CD4-positive, alpha-beta T cell treated with Interleukin-17A for 4 hours (primary cell): ENCODE data around the gene TMEM132E.
A peak's percentile ranks its signal among the peaks of the same experiment; 100 is the strongest.

ENCODE experiments used
- DNase-seq: peaks from one replicate; pipeline ENCODE4 v3.0.0-alpha.2; 2020; ENCODE audit warnings: mixed read lengths

TMEM132E gene

DNA sequence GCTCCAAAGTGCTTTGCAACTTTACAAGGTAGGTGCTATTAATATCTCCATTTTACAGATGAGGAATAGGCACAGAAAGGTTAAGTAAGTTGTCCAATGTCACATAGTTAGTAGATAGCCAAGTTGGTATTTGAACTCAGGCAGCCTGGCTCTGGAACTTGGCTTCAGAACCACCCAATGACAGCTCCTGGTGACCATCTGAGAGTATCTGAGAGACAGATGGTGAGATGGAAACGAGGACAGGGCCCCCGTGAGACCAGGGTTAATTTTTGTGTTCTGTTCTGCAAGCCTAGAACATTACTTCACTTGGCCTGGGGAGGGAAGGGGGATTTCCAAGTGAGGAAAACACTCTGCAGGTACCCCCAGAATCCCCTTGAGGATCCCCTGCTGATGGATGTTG lies 9.8 kb upstream of the TMEM132E start:
- DNase-seq: no peak

DNA sequence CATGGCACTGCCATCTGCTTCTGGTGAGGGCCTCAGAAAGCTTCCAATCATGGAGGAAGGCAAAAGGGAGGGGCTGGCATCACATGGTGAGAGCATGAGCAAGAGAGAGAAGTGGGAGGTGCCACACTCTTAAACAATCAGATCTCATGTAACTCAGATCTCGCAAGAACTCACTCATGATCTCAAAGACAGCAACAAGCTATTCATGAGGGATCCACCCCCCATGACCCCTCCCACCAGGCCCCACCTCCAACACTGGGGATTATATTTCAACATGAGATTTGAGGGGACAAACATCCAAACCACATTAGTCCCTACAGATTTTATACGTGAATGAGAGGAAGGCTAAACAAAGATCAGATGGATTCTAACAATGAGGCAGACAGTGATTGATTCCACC lies 8.9 kb upstream of the TMEM132E start:
- no peak for DNase-seq

DNA sequence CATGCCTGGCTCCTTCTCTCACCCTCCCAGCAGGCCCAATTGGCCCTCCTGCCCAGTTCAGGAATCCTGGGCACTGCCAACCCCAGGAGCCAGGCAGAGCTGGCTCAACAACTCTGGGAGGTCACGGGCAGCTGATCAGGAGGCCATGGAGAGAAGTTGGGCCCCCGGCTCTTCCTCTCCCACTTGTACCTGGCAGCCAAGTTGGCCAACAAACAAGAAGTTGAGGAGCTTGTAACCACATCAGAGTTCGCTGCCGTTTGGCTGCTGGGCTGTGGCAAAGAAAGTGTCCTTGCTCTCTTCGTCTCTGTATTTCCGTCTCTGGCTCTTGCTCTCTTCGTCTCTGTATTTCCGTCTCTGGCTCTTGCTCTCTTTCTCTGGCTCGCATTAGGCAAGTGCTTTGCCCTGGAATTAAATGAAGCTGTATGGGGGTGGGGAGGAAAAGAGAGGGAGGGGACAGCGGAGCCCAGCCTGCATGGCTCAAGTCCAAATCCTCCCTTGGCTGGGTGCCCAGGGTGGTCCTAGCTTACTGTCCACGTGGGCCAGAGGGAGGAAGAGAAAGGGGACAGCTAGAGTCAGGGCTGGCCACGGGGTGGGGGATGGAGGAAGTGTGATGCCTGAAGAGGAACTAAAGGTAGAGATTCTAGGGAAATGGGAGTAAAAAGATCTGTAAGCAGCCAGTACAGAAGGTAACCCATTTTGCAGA lies 7.8 kb upstream of the TMEM132E start:
- DNase-seq: no peak

DNA sequence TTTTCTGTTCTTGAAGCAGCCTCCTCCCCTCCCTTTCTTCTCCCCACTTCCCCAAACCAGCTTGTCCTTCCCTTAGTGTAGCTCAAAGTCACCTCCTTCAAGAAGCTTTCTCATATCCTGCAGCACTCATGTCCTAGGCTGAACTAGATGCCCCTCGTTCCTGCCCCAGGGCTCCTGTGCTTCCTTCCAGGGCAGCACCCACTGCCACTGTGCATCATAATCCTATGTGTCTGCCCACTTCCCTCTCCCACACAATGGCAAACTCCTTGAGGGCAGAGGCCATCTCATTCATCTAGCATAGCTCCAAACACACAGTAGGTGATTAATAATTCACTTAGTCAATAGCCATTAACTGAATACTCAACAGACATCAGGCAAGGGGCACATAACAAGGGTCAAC lies 6.9 kb upstream of the TMEM132E start:
- no peak for DNase-seq

DNA sequence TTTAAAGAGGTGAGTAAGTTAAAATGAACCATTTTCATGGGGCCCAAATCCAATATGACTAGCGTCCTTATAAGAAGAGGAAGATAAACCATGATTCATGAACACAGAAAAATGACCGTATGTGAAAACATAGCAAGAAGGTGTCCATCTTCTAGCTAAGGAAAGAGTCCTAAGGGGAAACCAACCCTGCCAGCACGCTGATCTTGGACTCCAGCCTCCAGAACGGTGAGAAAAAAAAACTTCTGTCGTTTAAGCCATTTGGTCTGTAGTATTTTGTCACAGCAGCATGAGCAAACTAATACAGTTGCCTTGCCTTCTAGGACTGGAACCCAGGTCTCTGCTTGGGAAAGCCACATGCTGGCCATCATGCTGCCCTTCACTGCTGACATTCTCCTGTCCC lies 4.2 kb upstream of the TMEM132E start:
- no peak for DNase-seq

DNA sequence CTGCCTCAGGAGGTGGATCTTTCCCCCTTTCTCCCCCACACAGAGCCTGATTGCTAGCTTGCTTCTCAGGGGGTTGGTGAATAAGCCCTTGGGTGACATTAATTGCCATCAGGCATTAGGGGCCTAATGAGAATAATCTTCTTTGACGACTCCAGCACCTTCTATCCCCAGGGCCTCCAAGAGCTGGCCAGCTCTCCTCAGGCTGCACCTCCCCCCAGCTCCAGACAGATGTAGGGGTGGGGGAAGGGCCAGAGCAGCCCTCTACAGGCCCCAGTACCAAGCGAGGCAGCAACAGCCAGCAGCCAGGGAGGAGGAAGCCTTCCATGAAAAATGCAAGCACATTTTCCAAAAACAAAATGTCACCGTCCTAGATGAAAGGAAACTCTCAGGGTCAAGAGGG lies 1.4 kb upstream of the TMEM132E start:
- DNase-seq: no peak

DNA sequence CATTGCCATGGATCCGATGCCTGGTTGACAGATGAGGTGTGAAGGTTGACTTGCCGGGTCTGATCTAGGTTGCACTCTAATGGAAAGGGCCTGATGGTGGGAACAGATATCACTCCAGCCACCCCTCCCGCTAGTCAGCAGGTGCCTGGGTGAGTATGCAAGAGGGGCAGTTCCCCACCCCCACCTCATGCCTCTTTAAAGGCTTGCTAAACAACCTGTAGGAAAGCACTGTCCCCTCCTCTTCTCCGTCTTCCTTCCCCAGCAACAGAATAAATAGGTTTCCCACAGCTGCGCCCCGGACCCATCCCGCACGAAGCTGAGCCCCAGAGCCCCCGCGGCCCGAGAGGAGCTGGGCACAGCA lies 746 bp upstream of the TMEM132E start:
- no peak for DNase-seq

DNA sequence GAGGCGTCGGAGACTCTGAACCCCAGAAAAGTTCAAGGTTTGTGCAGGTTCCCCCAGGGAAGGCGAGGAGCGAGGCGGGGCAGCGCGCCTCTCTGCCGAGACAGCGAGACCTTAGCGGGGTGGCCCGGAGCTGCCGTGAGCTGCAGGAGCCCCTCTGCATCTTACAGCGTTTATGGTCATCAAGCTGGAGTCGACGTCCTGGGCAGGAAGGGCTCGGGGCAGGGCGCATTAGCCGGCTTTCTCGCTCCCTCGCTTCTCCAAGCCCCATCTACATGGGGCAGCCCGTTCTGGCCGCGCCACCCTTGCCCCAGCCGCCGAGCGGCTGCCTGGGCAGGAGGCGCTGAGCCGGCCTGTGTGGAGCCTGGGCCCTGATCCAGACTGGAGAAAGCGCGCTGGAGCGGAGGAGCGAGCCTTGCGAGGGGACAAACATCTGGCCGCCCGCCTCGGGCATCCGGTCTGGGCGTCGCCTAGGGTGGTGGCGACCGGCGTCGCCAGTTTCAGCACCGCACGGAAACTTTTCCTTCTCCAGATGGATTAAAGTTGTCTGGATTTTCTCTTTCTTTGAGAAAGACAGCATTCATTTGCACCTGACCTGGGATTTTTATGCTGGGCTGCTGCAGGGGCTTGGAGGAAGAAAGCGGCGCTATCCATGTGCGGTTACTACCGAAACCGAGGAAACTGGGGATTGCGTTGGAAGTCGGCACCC lies 750 bp downstream of the TMEM132E start:
- DNase-seq: no peak

DNA sequence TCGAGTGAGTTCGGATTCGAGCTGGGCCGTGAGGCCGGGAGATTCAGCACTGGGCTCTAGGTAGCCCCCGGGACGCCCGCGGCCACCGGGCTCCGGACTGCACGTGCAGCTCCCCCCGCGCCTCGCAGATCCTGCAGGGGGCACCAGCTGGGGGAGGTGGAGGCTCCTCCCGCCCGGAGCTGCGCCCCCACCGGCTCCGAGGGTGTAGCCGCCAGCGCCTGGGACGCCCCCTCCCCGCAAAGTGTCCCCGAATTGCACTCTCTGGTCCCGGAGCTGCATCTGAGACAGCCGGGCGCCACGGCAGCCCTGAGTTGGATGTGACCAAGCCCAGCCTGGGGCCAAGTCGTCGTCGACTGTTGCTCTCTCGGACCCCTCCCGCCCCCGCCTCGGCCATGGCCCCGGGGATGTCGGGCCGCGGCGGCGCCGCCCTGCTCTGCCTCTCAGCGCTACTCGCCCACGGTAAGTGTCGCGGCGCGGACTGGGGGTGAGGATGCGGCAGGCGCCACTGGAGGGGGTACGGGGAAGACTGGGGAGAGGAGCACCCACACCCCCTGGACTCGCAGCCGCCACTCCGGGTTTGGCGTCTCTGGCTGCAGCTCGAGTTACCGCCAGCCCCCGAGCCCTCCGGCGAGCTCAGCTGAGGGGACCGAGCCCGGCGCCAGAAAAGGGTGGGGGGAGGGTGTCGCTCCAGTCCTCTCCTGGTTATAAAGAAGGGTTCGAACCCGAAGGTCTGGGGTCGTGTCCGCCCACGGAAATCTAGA lies 1.5 kb downstream of the TMEM132E start:
- DNase-seq: peak; percentile 9

DNA sequence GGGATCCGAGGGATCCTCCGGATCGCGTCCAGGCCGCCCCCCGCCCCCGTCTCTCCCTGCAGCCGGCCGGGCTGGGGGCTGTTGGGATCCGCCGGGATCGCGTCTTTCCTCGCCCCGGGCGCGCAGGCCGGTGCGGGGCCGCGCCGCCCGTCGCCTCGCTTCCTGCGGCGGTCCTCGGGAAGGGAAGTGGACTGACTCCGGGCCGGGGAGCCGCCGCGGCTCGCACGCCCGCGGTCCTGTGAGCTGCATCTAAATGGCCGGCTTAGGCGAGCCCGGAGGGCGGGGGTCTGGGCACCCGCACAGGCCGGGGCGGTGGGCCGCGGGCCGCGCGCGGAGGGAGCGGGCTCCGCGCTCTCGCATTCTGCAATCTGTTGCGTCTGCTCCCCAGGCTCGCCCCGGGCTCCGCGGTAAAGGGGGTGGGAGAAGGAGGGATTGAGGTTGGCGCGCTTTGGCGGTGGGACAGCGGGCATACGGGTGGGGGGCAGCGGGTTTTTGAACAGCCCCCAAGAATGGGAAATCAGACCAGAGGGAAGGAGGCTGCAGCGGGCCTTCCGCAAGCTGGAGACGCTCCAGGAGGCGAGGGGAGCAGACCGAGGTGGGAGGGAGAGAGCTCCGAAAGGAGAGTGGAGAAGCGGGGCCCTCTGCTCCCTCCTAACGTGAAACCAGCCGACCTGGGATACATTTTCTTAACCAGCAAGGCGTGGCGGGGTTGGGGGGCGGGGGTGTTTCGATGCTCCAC lies 2.2 kb downstream of the TMEM132E start:
- no peak for DNase-seq

DNA sequence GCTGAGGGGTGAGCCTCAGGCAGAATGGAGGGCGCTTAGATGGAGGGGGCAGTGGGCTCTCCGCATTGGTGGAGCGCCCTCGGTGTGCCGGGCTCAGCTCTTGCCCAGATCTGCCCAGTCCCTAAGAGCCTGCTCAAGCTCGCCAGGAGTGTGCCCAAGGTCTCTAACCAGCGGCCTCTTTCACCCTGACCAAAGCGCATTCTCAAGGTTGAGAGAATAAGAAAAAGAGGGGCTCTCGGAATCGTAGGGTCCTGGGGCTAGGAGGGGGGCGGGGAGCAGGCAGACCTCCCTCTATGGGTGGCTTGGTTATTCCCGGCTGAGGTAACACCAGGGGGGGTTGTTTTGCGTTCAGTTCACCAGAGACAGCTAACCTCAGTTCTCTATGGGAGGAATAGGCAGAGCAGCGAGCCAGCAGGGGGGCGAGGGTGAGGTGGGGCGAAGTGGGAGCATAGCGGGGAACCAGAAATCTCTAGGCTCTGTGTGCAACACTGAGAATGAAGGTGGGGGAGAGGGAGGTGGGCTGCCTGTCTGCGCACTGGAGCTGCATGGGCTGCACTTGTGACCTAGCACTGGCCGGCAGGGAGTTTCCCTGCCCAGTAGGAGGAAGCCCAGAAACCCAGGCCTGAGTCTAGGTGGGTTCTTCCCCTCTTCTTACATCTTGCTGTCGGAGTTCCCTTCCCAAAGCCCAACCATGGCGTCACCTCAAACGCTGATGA lies 3.0 kb downstream of the TMEM132E start:
- DNase-seq: no peak

DNA sequence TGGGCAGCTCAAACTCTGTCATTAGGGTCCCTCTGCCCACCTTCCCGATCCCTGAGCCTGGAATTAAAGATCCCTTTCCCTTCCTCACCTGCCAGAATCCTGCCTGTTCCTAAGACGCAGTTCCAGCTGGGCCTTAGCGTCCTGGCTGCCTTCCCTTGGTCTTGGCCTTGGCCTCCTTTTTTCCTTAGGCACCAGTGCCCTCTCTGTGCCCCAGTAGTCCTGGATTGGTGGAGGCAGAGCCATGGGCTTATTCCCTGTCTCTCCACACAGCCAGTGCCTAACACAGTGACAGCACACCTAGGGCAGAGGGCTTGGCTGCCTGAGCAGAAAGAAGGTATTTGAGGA lies 3.5 kb downstream of the TMEM132E start:
- no peak for DNase-seq

DNA sequence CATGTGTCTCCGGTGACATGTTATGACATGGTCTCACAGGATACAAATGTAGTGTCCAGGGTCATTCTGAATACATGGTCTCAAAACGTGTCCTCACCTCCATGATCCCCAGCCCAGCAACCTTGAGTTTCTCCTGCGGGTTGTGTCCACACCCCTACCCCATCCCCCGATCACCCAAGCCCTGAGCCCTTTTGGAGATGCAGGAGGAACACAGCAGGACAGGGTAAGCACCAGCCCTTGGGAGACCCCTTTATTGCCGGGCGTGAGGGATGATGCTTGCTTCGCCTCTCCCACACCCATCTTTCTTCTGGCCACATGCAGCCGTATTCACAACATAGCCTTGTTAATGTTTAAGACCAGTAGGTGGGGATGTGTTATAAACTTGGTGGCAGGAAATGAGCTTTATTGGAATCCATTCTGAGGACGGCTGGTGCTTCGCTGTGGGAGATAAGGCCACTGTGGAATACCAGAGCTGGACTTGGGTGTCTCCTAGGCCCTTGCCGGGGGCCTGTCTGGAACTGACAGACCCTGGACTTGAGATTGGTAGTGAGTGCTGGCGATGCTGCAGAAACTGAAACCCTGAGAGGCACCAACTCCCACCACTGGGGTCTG lies 5.5 kb downstream of the TMEM132E start:
- DNase-seq: peak; percentile 13

DNA sequence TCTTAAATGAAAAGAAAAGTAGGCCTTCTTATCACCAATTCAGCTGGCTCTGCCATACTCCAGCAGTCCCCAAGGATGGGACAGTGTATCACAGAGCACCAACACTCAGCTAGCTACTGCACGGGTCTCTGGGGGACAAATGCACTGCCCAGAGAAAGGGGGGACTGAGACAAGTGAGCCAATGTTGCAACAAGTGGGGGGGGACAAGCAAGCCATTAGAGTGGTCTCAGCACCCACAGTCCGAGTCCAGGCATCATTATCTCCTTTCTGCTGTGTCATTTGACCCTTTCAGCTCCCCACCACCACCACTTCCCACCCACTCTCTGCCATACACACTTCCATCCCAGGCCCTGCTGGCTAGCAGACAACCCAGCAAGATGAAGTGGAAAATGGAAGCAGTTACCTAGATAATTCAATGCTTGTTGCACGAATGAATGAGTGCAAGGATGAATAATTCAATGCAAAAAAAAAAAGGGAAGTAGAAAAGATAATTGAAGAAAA lies 7.0 kb downstream of the TMEM132E start:
- DNase-seq: no peak

DNA sequence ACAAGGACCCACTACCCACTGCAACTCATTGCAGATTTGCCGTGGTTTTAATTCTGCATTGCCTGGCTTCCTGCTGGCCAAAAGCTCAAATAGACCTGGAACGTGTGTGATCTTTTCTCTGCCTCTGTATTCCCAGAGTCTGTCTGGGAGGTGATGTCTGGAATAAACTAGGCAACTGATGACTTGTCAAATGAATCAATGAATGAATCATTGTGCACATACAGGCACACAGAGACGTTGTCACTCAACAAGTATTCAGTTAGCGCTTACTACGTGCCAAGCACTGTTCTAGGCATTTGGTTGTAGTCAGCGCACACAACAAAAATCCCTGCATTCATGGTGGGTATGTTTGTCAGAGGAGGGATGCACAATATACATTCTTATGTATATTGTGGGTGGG lies 8.9 kb downstream of the TMEM132E start:
- no peak for DNase-seq

DNA sequence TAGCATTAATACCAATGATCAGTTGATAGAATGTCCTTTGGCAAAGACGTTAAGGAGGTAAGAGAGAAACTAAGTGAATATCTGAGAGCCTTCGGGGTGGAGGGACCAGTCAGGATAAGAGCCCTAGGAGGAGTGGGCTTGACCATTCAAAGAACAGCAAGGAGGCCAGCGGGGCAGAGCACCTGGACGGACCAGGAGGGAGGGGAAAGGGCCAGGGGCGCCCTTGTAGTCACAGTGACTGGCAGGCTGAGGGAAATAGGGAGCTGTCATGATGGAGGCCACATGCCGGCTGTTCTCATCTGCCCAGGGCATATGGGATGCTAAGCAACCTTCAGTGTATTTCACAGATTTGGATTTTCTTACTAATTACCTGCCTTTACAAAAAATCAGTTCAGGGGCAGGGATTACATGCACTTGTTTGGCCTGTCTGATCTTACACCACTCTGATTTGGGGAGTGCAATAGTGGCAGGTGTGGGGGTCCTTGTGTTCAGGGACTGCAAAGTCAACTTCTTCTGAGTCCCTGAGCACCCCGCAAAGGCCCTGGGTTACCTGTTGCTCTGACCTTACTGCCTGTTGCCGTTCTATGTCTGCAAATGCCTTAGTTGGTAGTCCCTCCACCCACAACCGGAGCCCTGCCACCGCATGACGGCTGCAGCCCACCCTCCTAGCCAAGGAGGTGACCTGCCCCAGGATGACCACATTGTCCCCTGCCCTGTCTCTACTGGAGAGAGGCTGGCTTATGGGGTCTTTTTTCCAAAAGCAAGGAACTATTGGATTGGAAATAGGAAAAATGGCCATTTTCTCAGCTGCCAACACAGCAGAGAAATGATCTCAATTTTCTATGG lies 10.0 kb downstream of the TMEM132E start:
- DNase-seq: no peak

DNA sequence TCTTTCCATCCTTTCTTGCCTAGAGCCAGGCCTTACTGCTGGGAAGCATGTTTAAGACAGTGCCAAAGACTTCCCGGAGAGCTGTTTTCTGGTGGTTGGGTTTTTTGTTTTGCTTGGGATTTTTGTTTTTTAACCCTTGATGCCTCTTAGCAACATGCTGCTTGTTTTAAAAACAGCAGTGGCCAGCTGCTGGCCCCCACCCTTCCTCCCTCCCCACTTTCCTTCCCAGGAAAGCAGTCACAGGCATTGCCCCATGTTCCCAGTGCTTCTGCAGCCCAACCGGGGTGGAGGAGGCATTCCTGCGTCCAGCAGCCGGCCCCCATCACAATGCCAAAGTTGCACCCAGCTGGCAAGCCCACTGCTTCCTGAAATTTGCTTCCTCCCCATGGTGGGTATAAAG lies 12.6 kb downstream of the TMEM132E start:
- DNase-seq: no peak

DNA sequence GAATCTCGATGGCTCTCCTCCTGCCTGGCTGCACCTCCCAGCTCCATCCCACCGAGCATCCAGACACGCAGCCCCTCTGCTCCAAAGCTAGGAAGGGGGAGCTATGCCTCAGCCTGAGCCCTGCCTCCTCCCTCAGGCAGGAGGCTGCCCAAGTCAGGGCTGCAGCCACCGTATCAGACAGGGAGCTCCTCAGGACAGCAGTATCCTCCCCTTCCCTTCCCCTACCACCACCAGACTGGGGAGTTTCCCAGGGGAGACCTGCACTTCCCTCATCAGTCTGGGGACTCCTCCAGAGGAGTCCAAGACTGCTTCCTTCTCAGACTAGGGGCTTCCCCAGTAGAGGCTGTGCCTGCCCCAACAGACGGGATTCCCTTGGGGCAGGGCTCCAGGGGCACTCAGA lies 17.5 kb downstream of the TMEM132E start:
- no peak for DNase-seq

DNA sequence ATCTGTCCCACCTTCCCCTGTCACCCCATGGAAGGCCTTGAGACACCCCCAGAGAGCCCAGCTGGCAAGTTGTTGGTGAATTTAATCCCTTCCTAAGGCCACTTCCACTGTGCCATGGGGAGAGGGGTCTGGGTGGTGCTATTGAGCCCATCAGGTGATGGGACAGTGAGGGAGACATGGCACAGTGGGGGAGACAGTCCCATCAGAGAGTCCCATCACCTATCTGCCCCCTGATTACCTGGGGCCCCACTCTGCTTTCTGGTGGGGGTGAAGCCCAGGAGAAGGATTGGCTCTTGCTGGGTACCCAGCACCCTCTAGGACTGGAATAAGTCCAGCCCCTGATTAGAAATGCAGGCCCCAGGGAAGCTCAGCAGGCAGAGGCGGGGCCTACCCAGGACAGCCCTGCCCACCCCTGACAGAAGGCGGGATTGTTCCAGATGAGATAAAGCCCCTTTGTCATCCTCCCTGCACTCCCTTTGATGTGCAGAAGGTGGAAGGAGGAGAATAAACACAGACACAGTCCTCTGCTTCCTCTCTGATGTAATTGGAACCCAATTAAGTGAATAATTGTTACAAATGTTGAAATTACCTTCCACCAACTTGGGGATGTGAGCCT lies 18.9 kb downstream of the TMEM132E start:
- DNase-seq: no peak

DNA sequence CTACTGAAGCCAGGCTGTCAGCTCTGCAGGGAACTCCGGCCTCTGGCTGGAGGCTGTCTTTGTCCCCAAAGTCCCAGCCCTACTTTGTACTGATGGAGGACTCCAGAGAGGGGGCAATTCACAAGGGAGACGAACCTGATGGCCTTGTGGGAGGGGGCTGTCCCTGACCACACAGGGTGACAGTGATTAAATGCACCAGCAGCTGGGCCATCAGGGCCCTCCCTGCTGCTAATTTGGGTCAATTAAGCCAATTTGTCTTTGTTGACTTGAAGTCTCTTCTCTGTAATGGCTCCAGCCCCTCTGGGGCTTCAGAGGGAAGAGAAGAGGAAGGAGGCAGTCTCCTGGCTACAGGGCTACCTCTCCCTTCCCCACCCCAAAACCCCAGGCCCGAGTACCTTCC lies 22.0 kb downstream of the TMEM132E start:
- no peak for DNase-seq

DNA sequence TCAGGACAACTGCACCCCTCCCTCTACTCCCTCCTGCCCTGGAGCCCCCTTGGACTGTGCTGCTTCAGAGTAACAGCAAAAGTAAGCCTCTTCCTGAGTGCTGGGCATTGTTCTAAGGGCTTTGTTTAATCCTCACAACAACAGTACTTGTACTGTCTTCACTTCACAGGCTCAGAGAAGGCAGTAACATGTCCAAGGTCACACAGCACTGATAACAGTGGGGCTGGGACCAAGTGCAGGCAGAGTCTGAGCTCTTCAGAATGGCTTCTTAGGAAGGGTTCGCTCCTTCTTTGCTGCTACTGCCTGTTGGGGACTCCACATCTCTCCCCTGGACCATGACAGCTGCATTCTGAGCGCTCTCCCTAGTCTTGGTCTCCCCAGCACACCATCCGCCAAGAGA lies 24.6 kb downstream of the TMEM132E start:
- DNase-seq: no peak
